Endothelial cell of hepatic sinusoid (primary cell): ENCODE results near the gene CCDC127.

Experiments
- in situ Hi-C: cut with HindIII; loops from 2 replicates; pipeline ENCODE4 v1.10.0; 2017; ENCODE audit warnings: low sequenced_read_pairs

The CCDC127 gene

GRCh38 chr5:191036-191948, 26.7 kb downstream of the CCDC127 start, which contains the start of gene LRRC14B:
Gene LRRC14B, plus strand, starts transcription at chr5:191495. Its CDS starts 44 bp downstream, at chr5:191539.
- in situ Hi-C loops: no loop called here

- in situ Hi-C loops: no loop called here
These were observed 27.5 kb downstream of the CCDC127 start for GRCh38 chr5:190366-191035.

GRCh38 chr5:189976-190365, 28.0 kb downstream of the CCDC127 start:
- in situ Hi-C loops: no loop called here

DNA sequence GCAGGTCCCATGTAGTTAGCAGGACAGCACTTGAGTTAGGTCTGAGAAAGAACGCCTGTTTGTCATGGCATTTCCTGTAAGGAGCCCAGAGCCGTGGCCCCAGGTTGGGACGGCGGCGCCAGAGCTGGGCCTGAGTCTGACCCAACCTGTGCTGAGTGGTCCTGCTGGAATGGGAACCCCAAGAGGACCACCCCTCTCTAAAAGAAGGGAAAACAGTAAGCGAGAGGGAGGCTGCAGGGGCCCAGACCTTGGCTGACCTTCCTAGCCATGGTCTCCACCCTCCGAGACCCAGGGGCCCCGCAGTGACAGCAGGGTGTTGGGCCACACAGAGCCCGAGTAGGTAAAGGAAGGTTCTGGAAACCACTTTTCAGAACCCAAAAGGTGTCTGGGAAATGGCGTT, 28.5 kb downstream of the CCDC127 start:
- in situ Hi-C loops: no loop called here

DNA sequence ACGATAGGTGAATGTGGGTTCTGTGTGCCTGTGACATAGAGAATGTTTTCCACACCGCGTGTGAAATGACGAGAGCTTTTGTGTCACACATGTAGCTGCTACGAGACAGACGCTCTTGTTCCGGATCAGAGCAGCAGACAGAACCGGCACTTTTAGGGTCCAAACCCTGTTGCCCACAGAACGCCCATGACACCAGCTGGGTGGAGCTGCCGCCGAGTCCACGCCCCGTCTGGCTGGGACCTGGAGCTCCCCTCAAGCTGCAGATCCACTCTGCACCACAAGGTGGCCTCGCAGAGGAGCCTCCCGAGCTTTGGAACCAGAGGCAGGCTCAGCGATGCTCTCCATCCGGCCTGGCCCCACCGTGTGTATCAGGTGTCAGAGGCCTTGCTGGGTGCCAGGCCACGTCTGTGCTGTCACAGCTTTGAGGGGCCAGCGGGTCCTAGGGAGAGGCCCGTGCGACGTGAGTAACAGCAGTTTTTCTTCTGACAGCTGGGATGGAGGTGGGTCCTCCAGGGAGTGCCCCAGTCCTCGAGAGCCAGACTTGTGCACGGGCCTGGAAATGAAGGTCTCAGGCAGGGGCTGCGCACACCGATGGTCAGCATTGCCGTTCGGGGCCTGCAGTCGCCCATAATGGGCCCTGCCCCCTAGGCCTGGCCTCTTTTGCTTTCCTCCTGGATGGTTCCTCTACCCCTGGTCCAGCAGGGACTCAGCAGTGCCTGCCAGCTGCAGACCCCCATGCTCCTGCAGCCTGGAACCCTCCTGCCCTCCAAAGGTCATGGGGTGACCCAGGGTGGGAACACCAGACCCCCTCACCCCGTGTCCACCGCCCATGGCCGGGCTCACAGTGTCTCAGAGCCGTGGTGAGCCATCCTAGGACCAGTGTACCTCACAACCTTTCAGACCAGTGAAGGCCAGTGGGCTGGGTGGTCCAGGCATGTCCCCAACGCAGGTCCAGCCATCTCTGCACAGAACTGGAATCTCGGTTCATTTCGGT, 29.2 kb downstream of the CCDC127 start:
- in situ Hi-C loops: no loop called here

GRCh38 chr5:187617-188451, 30.1 kb downstream of the CCDC127 start:
- in situ Hi-C loops: no loop called here

GRCh38 chr5:187042-187431, 30.9 kb downstream of the CCDC127 start:
- in situ Hi-C loops: no loop called here

DNA sequence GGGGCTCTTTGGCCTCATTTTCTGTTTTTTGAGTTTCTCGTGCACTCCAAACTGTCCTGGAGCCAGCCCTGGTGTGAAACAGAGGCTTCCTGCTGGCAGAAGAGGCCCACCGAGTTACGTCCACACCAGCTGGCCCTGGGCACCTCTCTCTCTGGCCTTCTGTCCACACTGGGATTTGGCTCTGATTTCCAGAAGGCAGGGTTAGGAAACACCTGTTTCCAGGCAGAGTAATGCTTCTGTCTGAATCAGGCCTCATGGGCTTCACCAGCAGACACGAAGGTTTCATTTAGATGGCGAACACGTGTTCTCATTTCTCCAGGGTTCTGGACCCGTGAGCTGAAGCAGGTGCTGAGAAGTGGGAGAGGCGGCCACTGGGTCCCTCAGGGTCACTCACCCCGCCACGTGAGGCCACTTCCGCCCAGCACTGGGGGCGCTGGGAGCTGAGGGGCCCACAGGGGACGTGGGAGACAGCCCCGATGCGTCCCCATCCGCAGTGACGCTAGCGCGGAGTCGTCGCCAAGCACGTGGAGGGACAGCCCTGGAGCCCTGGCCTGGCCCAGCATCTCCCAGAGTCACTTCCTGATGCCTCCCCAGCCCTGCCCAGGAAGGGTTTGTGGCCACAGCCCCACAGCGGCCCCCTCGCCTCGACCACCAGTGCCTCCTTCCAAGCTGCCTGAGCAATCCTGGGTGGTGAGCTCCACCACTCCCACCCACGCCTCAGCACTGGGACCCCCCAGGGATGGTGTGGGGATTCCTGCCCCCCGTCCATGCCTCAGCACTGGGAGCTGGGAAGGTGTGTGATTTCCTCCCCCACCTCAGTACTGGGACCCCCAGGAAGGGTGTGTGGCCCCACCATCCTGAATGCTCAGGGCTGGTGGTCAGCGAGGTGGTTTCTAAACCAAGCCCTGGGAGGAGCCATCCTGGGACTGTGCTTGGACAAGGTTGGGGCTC, 31.6 kb downstream of the CCDC127 start:
- in situ Hi-C loops: no loop called here

DNA sequence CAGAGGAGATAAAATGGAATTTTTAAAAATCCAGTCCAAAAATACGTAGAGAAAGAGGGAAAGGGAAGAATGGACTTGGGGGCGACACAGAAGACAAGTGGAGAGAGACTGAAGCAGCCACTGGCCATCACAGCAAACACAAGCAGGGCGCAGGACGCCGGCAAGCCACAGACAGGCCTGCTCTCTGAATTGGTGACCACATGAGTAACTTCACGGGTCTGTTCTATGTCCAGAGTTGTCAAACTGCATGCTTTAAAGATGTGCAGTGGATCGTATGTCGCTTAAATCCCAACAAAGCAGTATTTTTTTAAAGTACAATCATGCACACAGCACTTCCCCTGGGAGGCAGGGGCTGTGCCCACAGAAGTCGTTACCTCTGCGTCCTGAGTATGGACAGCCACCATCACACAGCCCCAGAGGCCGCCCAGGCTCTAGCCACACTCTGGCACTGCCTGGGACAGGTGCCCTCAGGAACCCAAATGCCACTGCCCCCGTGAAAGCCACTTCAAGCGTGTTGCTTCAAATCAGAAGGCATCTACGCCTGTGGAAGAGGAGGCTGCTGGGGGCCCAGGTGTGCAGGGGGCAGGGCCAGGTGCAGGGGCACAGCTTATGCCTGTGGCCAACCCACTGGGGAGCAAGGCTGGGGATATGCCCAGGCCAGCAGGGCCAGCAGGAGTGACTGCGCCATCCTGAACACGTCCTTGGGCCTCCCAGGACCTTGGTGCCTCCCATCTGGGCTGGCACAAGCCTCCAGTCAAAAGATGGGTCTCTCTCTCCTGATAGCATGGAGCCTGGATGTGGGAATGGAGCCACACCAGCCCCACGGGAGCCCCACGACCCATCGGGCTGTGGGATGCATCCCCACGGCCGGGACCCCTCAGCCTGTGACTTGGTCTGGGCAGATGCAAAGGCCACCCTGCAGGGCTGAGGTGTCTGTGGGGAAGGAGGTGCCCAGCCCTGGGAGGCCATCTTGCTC, 32.6 kb downstream of the CCDC127 start:
- in situ Hi-C loops: no loop called here

- in situ Hi-C loops: no loop called here
These were observed 33.5 kb downstream of the CCDC127 start for GRCh38 chr5:184471-184870.

GRCh38 chr5:182126-182525, 35.8 kb downstream of the CCDC127 start:
- in situ Hi-C loops: no loop called here

GRCh38 chr5:181566-181965, 36.4 kb downstream of the CCDC127 start:
- in situ Hi-C loops: no loop called here

GRCh38 chr5:181160-181559, 36.8 kb downstream of the CCDC127 start:
- in situ Hi-C loops: no loop called here

GRCh38 chr5:180286-180918, 37.6 kb downstream of the CCDC127 start:
- in situ Hi-C loops: no loop called here

- in situ Hi-C loops: no loop called here
These were observed 38.6 kb downstream of the CCDC127 start for GRCh38 chr5:179401-179800.

DNA sequence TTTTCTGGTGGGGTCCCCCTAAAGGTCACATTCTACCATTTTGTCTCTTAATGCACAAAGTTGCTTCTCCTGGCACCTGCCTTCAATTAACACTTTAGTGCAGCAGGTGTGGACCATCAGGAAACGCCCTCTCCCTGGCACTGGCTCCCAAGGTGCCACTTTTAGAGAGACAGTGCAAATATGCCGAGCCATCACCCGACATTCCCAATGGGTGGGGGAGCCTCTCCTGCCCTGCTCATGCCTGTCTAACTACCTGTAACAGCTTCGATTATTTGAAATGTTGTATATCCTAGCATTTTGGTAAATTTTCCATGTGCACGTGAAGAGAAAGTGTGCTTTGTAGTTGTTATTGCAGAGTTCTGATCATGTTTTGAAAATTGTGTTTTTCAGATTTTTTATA, 39.8 kb downstream of the CCDC127 start:
- in situ Hi-C loops: no loop called here

DNA sequence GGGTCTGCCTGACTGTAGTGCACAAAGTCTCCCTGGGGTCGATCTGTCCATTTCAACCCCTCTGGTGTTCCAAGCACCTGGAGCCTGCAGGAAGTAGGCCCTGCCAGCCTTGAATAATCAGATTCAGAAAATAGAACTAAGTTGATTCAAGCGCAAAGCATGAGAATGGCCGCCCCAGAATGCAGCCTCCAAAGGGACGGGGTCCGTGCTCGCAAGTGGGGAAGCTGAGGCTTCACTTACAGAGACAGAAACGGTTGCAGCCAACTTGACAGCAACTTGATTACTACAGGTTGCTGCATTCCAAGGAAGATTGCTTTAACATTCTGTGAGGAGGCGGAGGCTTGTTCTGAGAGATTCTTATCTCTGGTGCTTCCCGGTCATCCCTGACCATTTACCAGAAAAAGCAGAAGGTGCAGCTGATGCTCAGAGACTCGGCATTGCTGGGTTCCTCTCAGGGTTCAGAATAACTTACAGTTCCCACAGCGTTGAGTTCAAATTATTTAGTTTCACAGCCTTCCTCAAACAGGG, 41.6 kb downstream of the CCDC127 start:
- in situ Hi-C loops: no loop called here
